HCT116 (cell line): ENCODE results near the gene COG5. TPM values are rescaled to one million over a fixed set of nuclear protein-coding genes. Genes with fewer than 3 reads are reported as not detected.

ENCODE experiments used
- ATAC-seq: fragments of 200-7000 bp; cut with Tn5 transposase; 2 replicates; pipeline ENCODE4 v1.9.1; 2020; ENCODE audit warnings: mild to moderate bottlenecking, moderate library complexity
- BruUV-seq: library from RNA; stranded (reverse); fragments of 400-500 nt; replicated peaks from 2 replicates; lab custom pipeline; 2021; lab: Mats Ljungman, UMichigan
- CTCF ChIA-PET: fragments of 300-600 bp; sonication (Branson Sonifier 250); formaldehyde crosslinking; loops from one replicate; lab custom pipeline; 2021; ENCODE audit warnings: antibody characterized with exemption; lab: Charles Lee
- POLR2A ChIA-PET: fragments of 300-600, 350-600 bp; sonication (Branson Sonifier 250); formaldehyde crosslinking; loops from one replicate; lab custom pipeline; 2021; ENCODE audit warnings: antibody characterized with exemption; lab: Charles Lee
- RAD21 ChIA-PET, 2 experiments: fragments of 300-600 bp; sonication (Branson Sonifier 250); formaldehyde crosslinking; loops; one replicate each; lab custom pipeline; 2023; ENCODE audit warnings: low total read pairs in 2 of 2; ENCODE audit not compliant: uncharacterized antibody in 2 of 2, unreplicated experiment in 2 of 2, low non-redundant PET in 1 of 2; lab: Charles Lee
- DNase-seq: peaks from one replicate; pipeline ENCODE4 v3.0.0-alpha.2; 2010; ENCODE audit warnings: low read depth, low spot score
- H2AFZ ChIP-seq: fragments of 200-600 bp; shearing (Covaris generic), sonication (generic); 2 replicates; pipeline ENCODE4 v1.6.1; 2017; ENCODE audit warnings: low read depth, mixed run types, mixed read lengths, antibody characterized with exemption, low read length; ENCODE audit not compliant: poor library complexity, severe bottlenecking
- H3K27ac ChIP-seq: 2 replicates; pipeline ENCODE4 v1.5.1; 2012; ENCODE audit warnings: low read depth, low read length
- H3K27me3 ChIP-seq: fragments of 200-600 bp; sonication (generic); 2 replicates; pipeline ENCODE4 v1.6.1; 2016; ENCODE audit warnings: mixed run types, low read length, mixed read lengths; ENCODE audit not compliant: insufficient read depth
- H3K36me3 ChIP-seq, 2 experiments: fragments of 200-500 bp in 1 of 2; fragments of 200-600 bp in 1 of 2; sonication (Bioruptor generic) in 1 of 2; sonication (generic) in 1 of 2; 2 replicates each; pipeline versions ENCODE4 v1.5.1 to v1.6.1; 2014 to 2016; ENCODE audit warnings: low read length in 2 of 2, inconsistent platforms in 1 of 2, mixed read lengths in 1 of 2, mixed run types in 1 of 2; ENCODE audit not compliant: insufficient read depth in 2 of 2, control insufficient read depth in 1 of 2
- H3K4me1 ChIP-seq, 2 experiments: fragments of 200-600 bp in 1 of 2; sonication (generic) in 1 of 2; 2 replicates each; pipeline versions ENCODE4 v1.5.1 to v1.6.1; 2012 to 2017; ENCODE audit warnings: low read length in 2 of 2, inconsistent platforms in 1 of 2, mild to moderate bottlenecking in 1 of 2, mixed read lengths in 1 of 2, mixed run types in 1 of 2, moderate library complexity in 1 of 2; ENCODE audit not compliant: insufficient read depth in 2 of 2, control insufficient read depth in 1 of 2
- H3K4me2 ChIP-seq: fragments of 200-600 bp; sonication (generic); 2 replicates; pipeline ENCODE4 v1.6.1; 2017; ENCODE audit warnings: mixed run types, low read length, mixed read lengths
- H3K4me3 ChIP-seq, 2 experiments: fragments of 200-600 bp in 1 of 2; sonication (generic) in 1 of 2; replicated peaks in 1 of 2; 2 replicates each; pipeline ENCODE4 v1.5.1; 2011 to 2016; ENCODE audit warnings: low read length in 2 of 2, control low read depth in 1 of 2, low read depth in 1 of 2, mild to moderate bottlenecking in 1 of 2, mixed read lengths in 1 of 2, mixed run types in 1 of 2
- H3K79me2 ChIP-seq: fragments of 200-600 bp; sonication (generic); 2 replicates; pipeline ENCODE4 v1.6.1; 2017; ENCODE audit warnings: mild to moderate bottlenecking, mixed run types, low read length, moderate library complexity, mixed read lengths; ENCODE audit not compliant: insufficient read depth
- H3K9ac ChIP-seq: fragments of 200-600 bp; sonication (generic); 2 replicates; pipeline ENCODE4 v1.6.1; 2016; ENCODE audit warnings: low read length, mixed read lengths
- H3K9me2 ChIP-seq: fragments of 200-600 bp; sonication (generic), shearing (Covaris generic); 2 replicates; pipeline ENCODE4 v1.6.1; 2017; ENCODE audit warnings: mixed run types, mild to moderate bottlenecking, moderate library complexity; ENCODE audit not compliant: insufficient read depth
- H3K9me3 ChIP-seq, 2 experiments: fragments of 200-500 bp in 1 of 2; fragments of 200-600 bp in 1 of 2; sonication (Bioruptor generic) in 1 of 2; sonication (generic) in 1 of 2; 2 replicates each; pipeline ENCODE4 v1.6.1; 2014 to 2017; ENCODE audit warnings: low read length in 2 of 2, mixed read lengths in 2 of 2, inconsistent platforms in 1 of 2, low read depth in 1 of 2, mild to moderate bottlenecking in 1 of 2, mixed run types in 1 of 2, moderate library complexity in 1 of 2; ENCODE audit not compliant: control insufficient read depth in 1 of 2, insufficient read depth in 1 of 2
- H4K20me1 ChIP-seq: fragments of 200-600 bp; sonication (generic), shearing (Covaris generic); 2 replicates; pipeline ENCODE4 v1.6.1; 2017; ENCODE audit warnings: mixed run types, mild to moderate bottlenecking, moderate library complexity; ENCODE audit not compliant: insufficient read depth
- ATF3 ChIP-seq: IDR thresholded peaks from 2 replicates; pipeline ENCODE4 v1.6.1; 2012
- CBX3 ChIP-seq: IDR thresholded peaks from 2 replicates; pipeline ENCODE4 v1.6.1; 2012; ENCODE audit warnings: low read depth
- CEBPB ChIP-seq: IDR thresholded peaks from 2 replicates; pipeline ENCODE4 v1.6.1; 2012; ENCODE audit warnings: low read depth
- CTCF ChIP-seq, 3 experiments: fragments of 200-600 bp in 1 of 3; sonication (generic) in 1 of 3; IDR thresholded peaks in 2 of 3; conservative IDR thresholded peaks in 1 of 3; 2 replicates each; pipeline ENCODE4 v1.5.1; 2012 to 2017; ENCODE audit warnings: low read depth in 2 of 3, low read length in 2 of 3, antibody characterized with exemption in 1 of 3, borderline replicate concordance in 1 of 3, control low read depth in 1 of 3, mild to moderate bottlenecking in 1 of 3, mixed read lengths in 1 of 3, mixed run types in 1 of 3, moderate library complexity in 1 of 3; ENCODE audit not compliant: insufficient read depth in 1 of 3
- EGR1 ChIP-seq: IDR thresholded peaks from 2 replicates; pipeline ENCODE4 v1.6.1; 2012; ENCODE audit warnings: low read depth
- ELF1 ChIP-seq: IDR thresholded peaks from 2 replicates; pipeline ENCODE4 v1.6.1; 2012; ENCODE audit warnings: low read depth, borderline replicate concordance
- EZH2phosphoT487 ChIP-seq: fragments of 200-600 bp; IDR thresholded peaks from 2 replicates; pipeline ENCODE4 v1.6.1; 2018; ENCODE audit warnings: antibody characterized with exemption, borderline replicate concordance
- FOSL1 ChIP-seq: IDR thresholded peaks from 2 replicates; pipeline ENCODE4 v1.6.1; 2012; ENCODE audit warnings: low read depth
- JUND ChIP-seq: IDR thresholded peaks from 2 replicates; pipeline ENCODE4 v1.6.1; 2012
- MAX ChIP-seq: IDR thresholded peaks from 2 replicates; pipeline ENCODE4 v1.6.1; 2012
- POLR2A ChIP-seq: IDR thresholded peaks from 2 replicates; pipeline ENCODE4 v1.7.0; 2011; ENCODE audit warnings: borderline replicate concordance; ENCODE audit not compliant: insufficient read depth, insufficient read length; ENCODE audit errors: extremely low read depth
- POLR2AphosphoS5 ChIP-seq: IDR thresholded peaks from 2 replicates; pipeline ENCODE4 v1.6.1; 2011; ENCODE audit warnings: mild to moderate bottlenecking, low read depth, low read length, moderate library complexity
- RAD21 ChIP-seq: IDR thresholded peaks from 2 replicates; pipeline ENCODE4 v1.6.1; 2012; ENCODE audit warnings: low read depth, mild to moderate bottlenecking
- SP1 ChIP-seq: IDR thresholded peaks from 2 replicates; pipeline ENCODE4 v1.6.1; 2012; ENCODE audit warnings: low read depth
- TCF7L2 ChIP-seq: IDR thresholded peaks from 2 replicates; pipeline ENCODE4 v1.7.0; 2011; ENCODE audit warnings: borderline replicate concordance, inconsistent platforms; ENCODE audit not compliant: insufficient read depth, insufficient read length; ENCODE audit errors: extremely low read depth
- YY1 ChIP-seq: IDR thresholded peaks from 2 replicates; pipeline ENCODE4 v1.6.1; 2011; ENCODE audit warnings: low read length, low read depth, moderate library complexity, mild to moderate bottlenecking; ENCODE audit not compliant: insufficient replicate concordance; ENCODE audit errors: extremely low read depth
- ZBTB33 ChIP-seq: IDR thresholded peaks from 2 replicates; pipeline ENCODE4 v1.6.1; 2011; ENCODE audit warnings: mild to moderate bottlenecking, low read length, moderate library complexity; ENCODE audit not compliant: insufficient replicate concordance; ENCODE audit errors: extremely low read depth
- ZFX ChIP-seq: fragments of 450-650 bp; IDR thresholded peaks from 2 replicates; pipeline ENCODE4 v1.6.1; 2017
- intact Hi-C: fragments of 100-400 bp; cut with micrococcal nuclease; formaldehyde crosslinking; loops from 2 replicates; pipeline ENCODE4 v1.10.0; 2022
- total RNA-seq: library from RNA; stranded (reverse); gene quantifications from one replicate; pipeline ENCODE4 v1.2.1, GENCODE V29; 2021; ENCODE audit not compliant: unreplicated experiment

The COG5 gene
- total RNA-seq, 1 experiment from 2014 or later, result 30.7 TPM

- RAD21 ChIA-PET, result no interaction called here
- Histone ChIP-seq H2AFZ (no peak overlapping the region), H3K4me2 (no peak overlapping the region), H3K79me2 (no peaks in the 10 kb centered on the region), H3K27me3 (no peaks in the 10 kb centered on the region), H4K20me1 (no peaks in the 10 kb centered on the region), H3K9ac (no peak overlapping the region), H3K9me2 (no peaks in the 10 kb centered on the region), H3K27ac (no peak overlapping the region), H3K36me3 (no peaks in the 10 kb centered on the region), H3K4me3 (no peak overlapping the region), H3K4me1 (no peaks in the 10 kb centered on the region), H3K9me3 (no peaks in the 10 kb centered on the region)
- CTCF ChIA-PET, result interaction anchor here (2.7 kb wide), 1 partner anchor 11 kb away, joined by 9 read pairs; no protein-coding TSS in a partner anchor
- POLR2A ChIA-PET, result no interaction called here
- no peak for TF ChIP-seq CBX3
- no peak for TF ChIP-seq CTCF (IDR thresholded peaks at IDR 0.05 in 2 of 3, conservative IDR thresholded peaks at IDR 0.05 in 1 of 3; ENCODE audit: borderline replicate concordance in 1 of 3, insufficient read depth in 1 of 3, low read depth in 2 of 3, low read length in 2 of 3)
- TF ChIP-seq ATF3, result no peak
- TF ChIP-seq JUND, result no peak
- TF ChIP-seq MAX, result no peak
- TF ChIP-seq CEBPB, result no peak
- no peak for TF ChIP-seq TCF7L2
- TF ChIP-seq EZH2phosphoT487, result no peak
- no peak for TF ChIP-seq ZFX
- TF ChIP-seq POLR2AphosphoS5, result no peak
- TF ChIP-seq ZBTB33, result no peak
- no peak for TF ChIP-seq SP1
- TF ChIP-seq RAD21, result no peak
- TF ChIP-seq EGR1, result no peak
- no peak for TF ChIP-seq POLR2A
- TF ChIP-seq YY1, result no peak
- TF ChIP-seq ELF1, result no peak
- no peak for TF ChIP-seq FOSL1
- intact Hi-C loops, result no loop called here
- ATAC-seq (no peak), DNase-seq (no peak)
- no TSS peak for BruUV-seq
Measured at GRCh38 chr7:107474104-107474521, 89.6 kb downstream of the COG5 start.
